CD4-positive, CD25-positive, alpha-beta regulatory T cell (primary cell): ENCODE measurements around the gene TMEM132C. TPM values are rescaled to one million over a fixed set of nuclear protein-coding genes. Genes with fewer than 3 reads are reported as not detected.
"Not testable (repeated sequence)": the region's sequence is repeated elsewhere in the genome, so short reads cannot be mapped to it uniquely, and the experiment has no call there.

Experiments used
- ATAC-seq, 2 donors: fragments of 150-1000 bp; cut with Tn5 transposase; one replicate each; pipeline ENCODE4 v1.10.0; 2021; ENCODE audit warnings: low read depth in 2 of 2, moderate number of reproducible peaks in 2 of 2, moderate library complexity in 1 of 2
- DNase-seq, 3 donors: peaks; one replicate each; pipeline versions ENCODE4 v3.0.0 to v3.0.0-alpha.2; 2012 to 2022; ENCODE audit warnings: mixed read lengths in 1 of 3
- H3K27ac ChIP-seq: one replicate; pipeline ENCODE4 v1.7.0; 2013; ENCODE audit warnings: mild to moderate bottlenecking, low read length; ENCODE audit not compliant: insufficient read depth, poor library complexity, severe bottlenecking
- H3K27me3 ChIP-seq: one replicate; pipeline ENCODE4 v1.7.0; 2013; ENCODE audit warnings: low read length; ENCODE audit not compliant: control insufficient read depth, insufficient read depth
- H3K36me3 ChIP-seq: one replicate; pipeline ENCODE4 v1.7.0; 2013; ENCODE audit warnings: mild to moderate bottlenecking, low read length, moderate library complexity; ENCODE audit not compliant: control insufficient read depth, insufficient read depth
- H3K4me1 ChIP-seq: 2 replicates; pipeline ENCODE4 v1.7.0; 2013; ENCODE audit warnings: mild to moderate bottlenecking, low read length; ENCODE audit not compliant: insufficient read depth, control insufficient read depth, poor library complexity, severe bottlenecking
- H3K4me3 ChIP-seq: one replicate; pipeline ENCODE4 v1.7.0; 2013; ENCODE audit warnings: low read depth, mild to moderate bottlenecking, low read length, moderate library complexity
- H3K9me3 ChIP-seq, 2 experiments: 1 replicate in 1 of 2; 2 replicates in 1 of 2; pipeline ENCODE4 v1.7.0; 2013; ENCODE audit warnings: low read length in 2 of 2, mild to moderate bottlenecking in 1 of 2, moderate library complexity in 1 of 2; ENCODE audit not compliant: control insufficient read depth in 2 of 2
- H3K27ac Mint-ChIP-seq, 3 donors: one replicate each; pipeline ENCODE4 v1.8.0; 2020 to 2022; ENCODE audit warnings: mild to moderate bottlenecking in 3 of 3, mixed read lengths in 3 of 3, moderate library complexity in 2 of 3
- H3K27me3 Mint-ChIP-seq: one replicate; pipeline ENCODE4 v1.8.0; 2022; ENCODE audit warnings: mild to moderate bottlenecking, mixed read lengths
- H3K36me3 Mint-ChIP-seq: one replicate; pipeline ENCODE4 v1.8.0; 2020; ENCODE audit warnings: mixed read lengths
- H3K4me1 Mint-ChIP-seq, 4 donors: one replicate each; pipeline ENCODE4 v1.8.0; 2020 to 2022; ENCODE audit warnings: mixed read lengths in 4 of 4, mild to moderate bottlenecking in 1 of 4
- H3K4me3 Mint-ChIP-seq, 4 donors: one replicate each; pipeline ENCODE4 v1.8.0; 2020 to 2022; ENCODE audit warnings: mild to moderate bottlenecking in 4 of 4, mixed read lengths in 4 of 4, moderate library complexity in 3 of 4
- H3K9me3 Mint-ChIP-seq, 7 donors: one replicate each; pipeline ENCODE4 v1.8.0; 2020 to 2022; ENCODE audit warnings: mixed read lengths in 7 of 7, mild to moderate bottlenecking in 3 of 7, moderate library complexity in 2 of 7
- polyA plus RNA-seq, 4 donors: library from polyadenylated mRNA; unstranded; fragments of 300-500 nt; fragmentation: Illumina TruSeq; gene quantifications; one replicate each; pipeline ENCODE4 v1.2.3, GENCODE V29; 2021
- total RNA-seq: library from RNA; stranded (reverse); gene quantifications from one replicate; pipeline ENCODE4 v1.2.3, GENCODE V29; 2022

The TMEM132C gene
- total and polyA plus RNA-seq, 5 donors from 2014 or later = 0.06 TPM; not detected in 4

GRCh38 chr12:128250096-128250495 is 16.9 kb upstream of the TMEM132C start:
- H3K4me1 ChIP-seq = no peaks in the 10 kb centered on the region
- H3K27ac ChIP-seq = no peak overlapping the region
- H3K4me3 Mint-ChIP-seq = no peak overlapping the region
- H3K36me3 ChIP-seq = no peaks in the 10 kb centered on the region
- ATAC-seq (no peak), DNase-seq (no peak)
- H3K27me3 ChIP-seq = no peaks in the 10 kb centered on the region
- no peaks in the 10 kb centered on the region for H3K9me3 ChIP-seq
- H3K36me3 Mint-ChIP-seq = no peaks in the 10 kb centered on the region
- H3K4me3 ChIP-seq = no peak overlapping the region
- peaks cover 0 to 9% (median 2%) of the 10 kb centered on the region in 7 donors for H3K9me3 Mint-ChIP-seq
- H3K27ac Mint-ChIP-seq = no peak overlapping the region
- H3K4me1 Mint-ChIP-seq = no peaks in the 10 kb centered on the region
- no peaks in the 10 kb centered on the region for H3K27me3 Mint-ChIP-seq

DNA sequence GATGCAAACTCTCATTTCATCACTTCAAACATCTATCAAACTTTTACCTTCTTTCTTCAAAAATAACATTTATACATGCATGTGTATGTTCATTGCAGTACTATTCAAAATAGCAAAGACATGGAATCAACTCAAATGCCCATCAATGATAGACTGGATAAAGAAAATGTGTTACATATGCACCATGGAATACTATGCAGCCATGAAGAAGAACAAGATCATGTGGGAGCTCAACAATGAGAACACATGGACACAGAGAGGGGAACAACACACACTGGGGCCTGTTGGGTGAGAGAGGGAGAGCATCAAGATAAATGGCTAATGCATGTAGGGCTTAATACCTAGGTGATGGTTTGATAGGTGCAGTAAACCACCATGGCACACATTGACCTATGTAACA is 13.1 kb upstream of the TMEM132C start:
- not testable (repeated sequence) for ATAC-seq, H3K36me3 ChIP-seq, H3K4me1 ChIP-seq, H3K27ac ChIP-seq, H3K4me3 Mint-ChIP-seq, H3K27me3 ChIP-seq, H3K4me3 ChIP-seq, H3K9me3 Mint-ChIP-seq, H3K9me3 ChIP-seq, H3K4me1 Mint-ChIP-seq, DNase-seq, H3K27ac Mint-ChIP-seq, H3K36me3 Mint-ChIP-seq, H3K27me3 Mint-ChIP-seq

DNA sequence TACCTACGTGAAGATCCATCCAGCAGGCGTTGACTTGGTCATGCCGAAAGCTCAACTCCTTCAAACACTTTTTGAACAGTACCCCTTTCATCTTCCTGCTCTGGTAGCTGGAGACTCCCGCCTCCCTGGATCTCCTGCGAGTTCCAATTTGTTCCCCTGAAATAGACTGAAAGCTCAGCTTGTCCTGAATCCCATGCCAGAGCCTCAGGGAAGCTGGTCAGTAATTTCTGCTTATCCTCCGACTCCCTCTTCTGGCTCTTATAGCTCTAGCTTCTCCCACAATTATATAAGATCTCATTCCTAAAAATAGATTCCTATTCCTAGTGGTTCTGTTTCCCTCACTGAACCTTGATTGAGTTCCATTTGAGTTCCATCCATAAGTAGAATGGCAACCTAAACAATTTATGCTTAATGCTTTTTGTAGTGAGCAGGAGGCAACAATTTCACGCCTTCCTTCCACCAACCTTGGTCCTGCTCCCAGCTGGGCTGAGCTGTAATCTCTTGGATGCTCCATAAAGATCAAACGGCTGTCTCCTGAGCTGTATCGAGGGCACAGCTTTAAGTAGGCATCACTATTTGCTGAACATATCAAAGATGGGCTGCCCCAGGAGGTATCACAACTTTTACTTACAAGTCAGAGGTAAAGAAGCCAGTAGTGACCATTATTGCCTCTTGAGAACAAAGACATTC is 8.0 kb upstream of the TMEM132C start:
- Mint-ChIP-seq H3K4me1 (no peaks in the 10 kb centered on the region), H3K36me3 (no peaks in the 10 kb centered on the region), H3K9me3 (peaks cover 0 to 4% (median 0%) of the 10 kb centered on the region in 7 donors), H3K4me3 (no peak overlapping the region), H3K27me3 (peaks cover 3% of the 10 kb centered on the region), H3K27ac (no peak overlapping the region)
- Histone ChIP-seq H3K27ac (no peak overlapping the region), H3K36me3 (no peaks in the 10 kb centered on the region), H3K27me3 (no peaks in the 10 kb centered on the region), H3K9me3 (no peaks in the 10 kb centered on the region), H3K4me1 (no peaks in the 10 kb centered on the region), H3K4me3 (no peak overlapping the region)
- DNase-seq = no peak
- no peak for ATAC-seq

DNA sequence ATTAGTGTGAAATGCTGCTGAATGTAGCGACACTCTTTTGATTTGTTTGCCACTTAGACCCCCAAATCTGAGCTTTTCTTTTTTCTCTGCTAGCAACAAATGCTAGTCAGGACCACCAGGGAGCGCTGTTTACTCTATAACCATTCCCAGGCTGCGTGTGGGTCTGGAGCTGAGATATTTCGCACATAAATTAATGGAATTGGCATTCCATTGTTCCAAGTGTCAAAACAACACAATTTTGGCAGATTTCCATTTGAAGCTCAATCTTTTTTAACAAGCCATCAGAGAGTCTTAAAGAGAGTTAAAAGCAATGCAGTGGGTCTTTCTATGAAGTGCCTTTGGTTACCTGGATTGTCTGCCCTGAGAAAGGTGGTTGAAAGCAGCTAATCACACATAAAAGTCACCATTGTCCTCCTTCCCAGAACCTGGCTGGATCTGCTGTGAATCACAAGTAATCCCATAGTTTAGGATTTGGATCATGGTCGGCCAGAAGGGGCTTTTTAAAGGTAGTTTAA is 7.4 kb upstream of the TMEM132C start:
- H3K27me3 Mint-ChIP-seq = peaks cover 9% of the 10 kb centered on the region
- no peaks in the 10 kb centered on the region for H3K36me3 Mint-ChIP-seq
- Histone ChIP-seq H3K27me3 (no peaks in the 10 kb centered on the region), H3K4me3 (no peak overlapping the region), H3K27ac (no peak overlapping the region), H3K36me3 (no peaks in the 10 kb centered on the region), H3K9me3 (peaks cover 0 to 2% of the 10 kb centered on the region in 2 experiments), H3K4me1 (no peaks in the 10 kb centered on the region)
- H3K4me1 Mint-ChIP-seq = no peaks in the 10 kb centered on the region
- ATAC-seq = no peak
- no peak for DNase-seq
- H3K9me3 Mint-ChIP-seq = peaks cover 0 to 7% (median 2%) of the 10 kb centered on the region in 7 donors
- no peak overlapping the region for H3K27ac Mint-ChIP-seq
- H3K4me3 Mint-ChIP-seq = no peak overlapping the region

GRCh38 chr12:128261757-128262156 is 5.2 kb upstream of the TMEM132C start:
- ATAC-seq (no peak), DNase-seq (no peak)
- H3K4me3 ChIP-seq = no peak overlapping the region
- Mint-ChIP-seq H3K27ac (no peak overlapping the region), H3K36me3 (no peaks in the 10 kb centered on the region), H3K9me3 (peaks cover 0 to 7% (median 2%) of the 10 kb centered on the region in 7 donors), H3K4me3 (no peak overlapping the region), H3K27me3 (peaks cover 25% of the 10 kb centered on the region), H3K4me1 (no peaks in the 10 kb centered on the region)
- H3K4me1 ChIP-seq = no peaks in the 10 kb centered on the region
- no peaks in the 10 kb centered on the region for H3K36me3 ChIP-seq
- H3K27me3 ChIP-seq = peaks cover 2% of the 10 kb centered on the region
- peaks cover 0 to 2% of the 10 kb centered on the region in 2 experiments for H3K9me3 ChIP-seq
- H3K27ac ChIP-seq = no peak overlapping the region

DNA sequence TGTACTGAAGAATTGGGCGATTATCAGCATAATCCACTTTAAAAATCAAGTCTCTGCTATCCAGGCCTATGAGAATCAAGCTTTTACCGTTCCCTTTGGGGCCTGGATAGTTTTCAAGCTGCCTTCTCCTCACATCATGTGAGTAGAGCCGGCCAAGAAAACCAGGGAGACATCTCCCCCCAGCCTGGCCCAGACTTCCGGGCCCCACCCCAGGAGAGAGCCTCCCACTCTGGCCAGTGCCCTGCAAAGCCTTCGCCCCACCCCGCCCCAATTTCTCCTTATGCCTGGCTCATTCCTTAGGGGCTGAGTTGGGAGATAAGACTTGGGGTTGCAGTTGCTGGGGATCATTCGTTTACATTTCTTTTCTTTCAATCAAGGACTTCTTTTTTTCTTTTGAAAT is 1.4 kb upstream of the TMEM132C start:
- Histone ChIP-seq H3K36me3 (no peaks in the 10 kb centered on the region), H3K4me3 (no peak overlapping the region), H3K9me3 (peaks cover 0 to 2% of the 10 kb centered on the region in 2 experiments), H3K4me1 (no peaks in the 10 kb centered on the region), H3K27ac (no peak overlapping the region), H3K27me3 (peaks cover 2% of the 10 kb centered on the region)
- peaks cover 0 to 7% (median 0%) of the 10 kb centered on the region in 7 donors for H3K9me3 Mint-ChIP-seq
- H3K36me3 Mint-ChIP-seq = no peaks in the 10 kb centered on the region
- no peaks in the 10 kb centered on the region for H3K4me1 Mint-ChIP-seq
- no peak overlapping the region for H3K27ac Mint-ChIP-seq
- DNase-seq (no peak), ATAC-seq (no peak)
- H3K27me3 Mint-ChIP-seq = peaks cover 42% of the 10 kb centered on the region
- H3K4me3 Mint-ChIP-seq = no peak overlapping the region

- no peaks in the 10 kb centered on the region for H3K4me1 ChIP-seq
- Mint-ChIP-seq H3K27me3 (peaks cover 42% of the 10 kb centered on the region), H3K9me3 (peaks cover 0 to 7% (median 0%) of the 10 kb centered on the region in 7 donors), H3K4me1 (no peaks in the 10 kb centered on the region), H3K4me3 (no peak overlapping the region), H3K36me3 (no peaks in the 10 kb centered on the region), H3K27ac (no peak overlapping the region)
- DNase-seq (no peak), ATAC-seq (no peak)
- no peak overlapping the region for H3K4me3 ChIP-seq
- no peaks in the 10 kb centered on the region for H3K36me3 ChIP-seq
- peaks cover 2% of the 10 kb centered on the region for H3K27me3 ChIP-seq
- no peak overlapping the region for H3K27ac ChIP-seq
- H3K9me3 ChIP-seq = peaks cover 0 to 2% of the 10 kb centered on the region in 2 experiments
Observed at GRCh38 chr12:128266086-128266485, 884 bp upstream of the TMEM132C start.

DNA sequence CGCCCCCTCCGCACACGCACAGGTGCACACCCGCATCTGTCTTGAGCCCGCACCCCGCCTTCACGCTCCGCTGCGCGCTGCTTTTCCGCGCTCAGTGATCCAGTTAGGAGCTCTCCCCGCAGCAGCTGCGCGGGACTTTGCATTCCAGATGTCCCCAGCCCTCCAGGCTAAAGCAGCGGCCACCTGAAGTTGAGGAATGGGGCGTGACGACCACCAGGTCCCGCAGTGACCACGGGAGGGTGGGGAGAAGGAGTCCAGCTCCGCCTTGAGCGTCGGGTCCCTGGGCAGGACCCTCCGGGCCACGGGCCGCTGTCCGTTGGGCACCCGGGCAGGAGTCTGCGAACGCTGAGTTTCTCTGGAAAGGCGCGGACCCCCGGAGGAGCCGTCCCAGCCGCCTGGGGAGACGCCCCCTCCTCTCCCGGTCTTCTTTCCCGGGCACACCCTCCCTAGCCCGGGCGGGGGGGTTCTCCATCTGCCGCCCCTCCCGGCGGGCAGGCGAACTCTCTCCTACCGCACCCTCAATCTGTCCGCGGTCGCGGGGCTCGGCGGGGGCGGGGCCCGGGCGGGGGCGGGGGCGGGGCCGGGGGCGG is 334 bp upstream of the TMEM132C start:
- Mint-ChIP-seq H3K36me3 (no peaks in the 10 kb centered on the region), H3K27ac (no peak overlapping the region), H3K9me3 (peaks cover 0 to 7% (median 0%) of the 10 kb centered on the region in 7 donors), H3K4me3 (no peak overlapping the region), H3K4me1 (no peaks in the 10 kb centered on the region), H3K27me3 (peaks cover 42% of the 10 kb centered on the region)
- no peak for ATAC-seq
- Histone ChIP-seq H3K27me3 (peaks cover 2% of the 10 kb centered on the region), H3K4me1 (no peaks in the 10 kb centered on the region), H3K4me3 (no peak overlapping the region), H3K9me3 (peaks cover 0 to 2% of the 10 kb centered on the region in 2 experiments), H3K27ac (no peak overlapping the region), H3K36me3 (no peaks in the 10 kb centered on the region)
- DNase-seq = no peak
